Pericardium fibroblast (primary cell): ENCODE data around the gene CKS2. TPM values are rescaled to one million over a fixed set of nuclear protein-coding genes. Genes with fewer than 3 reads are reported as not detected.

Experiments used
- total RNA-seq: library from RNA; depleted of rRNA; stranded (reverse); fragments of >200 nt; gene quantifications from 2 replicates; pipeline ENCODE4 v1.2.3, GENCODE V29; 2015

CKS2 gene
- total RNA-seq: 62.0 and 71.1 TPM in 2 replicates

DNA sequence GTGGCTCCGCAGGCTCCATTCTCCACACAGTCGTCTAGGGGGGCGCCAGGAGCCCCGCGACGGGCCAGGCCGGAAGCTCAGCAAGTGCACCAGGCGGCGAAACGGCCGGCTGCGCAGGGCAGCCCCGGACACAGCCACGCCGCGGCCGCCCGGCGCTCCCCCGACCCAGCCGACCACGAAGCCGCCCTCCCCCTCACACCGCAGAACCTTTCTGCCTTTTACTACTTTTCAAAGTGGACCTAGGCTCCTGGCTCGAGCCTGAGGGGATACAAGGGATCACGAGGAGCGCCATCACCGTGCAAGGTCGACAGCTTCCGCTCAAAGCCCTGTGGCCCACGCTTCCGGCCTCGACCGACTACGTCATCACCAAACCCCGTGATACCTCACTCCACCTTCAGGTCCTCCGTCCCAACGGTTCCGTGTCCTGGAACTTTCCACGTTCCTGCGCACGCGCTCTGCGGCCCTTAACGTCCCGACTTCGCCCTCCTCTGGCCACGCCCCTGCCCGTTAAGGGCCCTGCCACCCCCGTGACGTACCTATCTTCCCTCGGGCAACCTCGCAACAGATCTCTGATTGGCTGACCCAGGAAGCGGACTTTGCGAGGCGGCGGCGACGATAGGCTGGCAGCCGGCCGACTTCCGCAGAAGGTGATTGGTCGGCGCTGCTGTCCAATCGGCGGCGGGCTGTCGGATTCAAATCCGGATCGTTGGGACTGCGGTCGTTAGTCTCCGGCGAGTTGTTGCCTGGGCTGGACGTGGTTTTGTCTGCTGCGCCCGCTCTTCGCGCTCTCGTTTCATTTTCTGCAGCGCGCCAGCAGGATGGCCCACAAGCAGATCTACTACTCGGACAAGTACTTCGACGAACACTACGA is at the start of gene CKS2:
Gene CKS2, plus strand, starts transcription at position 721 of the 871 bp plus-strand sequence. Its CDS starts 98 bp downstream, at position 819.

GRCh38 chr9:89318123-89319014 is 7.4 kb downstream of the CKS2 start, which contains the start of gene SECISBP2:
Gene SECISBP2 (plus strand): TSS chr9:89318500. CDS start chr9:89318577, 77 bp downstream.

Other genes starting within 250 kb of the CKS2 start
- 4.4 and 10.1 TPM in 2 replicates for gene SHC3, start 132.4 kb upstream of the CKS2 start, total RNA-seq
- 10.8 and 13.3 TPM in 2 replicates for gene SECISBP2, start 7.3 kb downstream of the CKS2 start, total RNA-seq
- gene SEMA4D, start 186.9 kb downstream of the CKS2 start, total RNA-seq: 0.23 and 1.5 TPM in 2 replicates